Peyer's patch (tissue), 4 donors: Measurements from ENCODE around the gene SLAMF9. TPM values are rescaled to one million over a fixed set of nuclear protein-coding genes. Genes with fewer than 3 reads are reported as not detected.
A peak's percentile ranks its signal among the peaks of the same experiment; 100 is the strongest.

Source experiments
- DNase-seq, 3 donors: peaks; one replicate each; pipeline ENCODE4 v3.0.0-alpha.2; 2017 to 2019
- H3K27ac ChIP-seq, 4 donors: fragments of 200-600 bp; sonication (generic); one replicate each; pipeline ENCODE4 v1.5.1; 2016 to 2019
- H3K27me3 ChIP-seq, 2 donors: fragments of 200-600 bp; sonication (generic); one replicate each; pipeline ENCODE4 v1.5.1; 2019
- H3K36me3 ChIP-seq, 3 donors: fragments of 200-600 bp; sonication (generic); one replicate each; pipeline ENCODE4 v1.5.1; 2016 to 2019
- H3K4me1 ChIP-seq, 4 donors: fragments of 200-600 bp; sonication (generic); one replicate each; pipeline ENCODE4 v1.5.1; 2016 to 2019
- H3K4me3 ChIP-seq, 4 donors: fragments of 200-600 bp; sonication (generic); 1 replicate in 3 of 4; 2 replicates in 1 of 4; pipeline ENCODE4 v1.5.1; 2016 to 2019; ENCODE audit warnings: mild to moderate bottlenecking in 1 of 4
- H3K9me3 ChIP-seq, 4 donors: fragments of 200-600 bp; sonication (generic); one replicate each; pipeline ENCODE4 v1.5.1; 2016 to 2019; ENCODE audit warnings: mild to moderate bottlenecking in 1 of 4
- CTCF ChIP-seq, 6 experiments: fragments of 450-650 bp in 4 of 6; fragments of 200-600 bp in 2 of 6; sonication (generic) in 1 of 6; IDR thresholded peaks; one replicate each; pipeline ENCODE4 v1.5.1; 2017 to 2019; ENCODE audit warnings: antibody characterized with exemption in 6 of 6, mild to moderate bottlenecking in 3 of 6, moderate library complexity in 1 of 6
- POLR2A ChIP-seq, 2 donors: fragments of 450-650 bp; IDR thresholded peaks; one replicate each; pipeline ENCODE4 v1.5.1; 2017; ENCODE audit warnings: antibody characterized with exemption in 2 of 2, mild to moderate bottlenecking in 2 of 2, moderate library complexity in 2 of 2
- total RNA-seq, 4 donors: library from RNA; depleted of rRNA; stranded (reverse); fragments of >200 nt; gene quantifications; one replicate each; pipeline ENCODE4 v1.1.0, GENCODE V29; 2016

Gene SLAMF9
- total RNA-seq, 4 donors from 2014 or later, result not detected

- peak overlapping the region in 2 of 4 donors; percentile 2 to 68 for H3K27ac ChIP-seq
- DNase-seq, result no peak
- no peaks in the 10 kb centered on the region for H3K4me1 ChIP-seq
- no peaks in the 10 kb centered on the region for H3K9me3 ChIP-seq
- TF ChIP-seq POLR2A (IDR thresholded peaks at IDR 0.05) (no peak), CTCF (IDR thresholded peaks at IDR 0.05) (no peak)
- H3K27me3 ChIP-seq, result no peaks in the 10 kb centered on the region
- H3K36me3 ChIP-seq, result no peaks in the 10 kb centered on the region
- H3K4me3 ChIP-seq, result no peak overlapping the region
Observed at GRCh38 chr1:159987186-159987585, 33.1 kb upstream of the SLAMF9 start.

GRCh38 chr1:159986531-159986930 is 32.5 kb upstream of the SLAMF9 start:
- H3K27me3 ChIP-seq, result no peaks in the 10 kb centered on the region
- TF ChIP-seq POLR2A (IDR thresholded peaks at IDR 0.05) (no peak), CTCF (IDR thresholded peaks at IDR 0.05) (no peak)
- no peaks in the 10 kb centered on the region for H3K9me3 ChIP-seq
- no peaks in the 10 kb centered on the region for H3K4me1 ChIP-seq
- no peak for DNase-seq
- no peaks in the 10 kb centered on the region for H3K36me3 ChIP-seq
- no peak overlapping the region for H3K4me3 ChIP-seq
- peak overlapping the region in 1 of 4 donors; percentile 68 for H3K27ac ChIP-seq

- H3K27ac ChIP-seq, result no peak overlapping the region
- no peaks in the 10 kb centered on the region for H3K36me3 ChIP-seq
- TF ChIP-seq CTCF (IDR thresholded peaks at IDR 0.05) (no peak), POLR2A (IDR thresholded peaks at IDR 0.05) (no peak)
- DNase-seq, result no peak
- no peaks in the 10 kb centered on the region for H3K27me3 ChIP-seq
- no peaks in the 10 kb centered on the region for H3K9me3 ChIP-seq
- no peaks in the 10 kb centered on the region for H3K4me1 ChIP-seq
- no peak overlapping the region for H3K4me3 ChIP-seq
Observed at GRCh38 chr1:159986093-159986492, 32.1 kb upstream of the SLAMF9 start.

GRCh38 chr1:159985473-159985872 is 31.4 kb upstream of the SLAMF9 start:
- TF ChIP-seq POLR2A (IDR thresholded peaks at IDR 0.05), result no peak
- TF ChIP-seq CTCF (IDR thresholded peaks at IDR 0.05), result no peak
- Histone ChIP-seq H3K9me3 (no peaks in the 10 kb centered on the region), H3K27me3 (no peaks in the 10 kb centered on the region), H3K27ac (no peak overlapping the region), H3K4me3 (no peak overlapping the region), H3K4me1 (no peaks in the 10 kb centered on the region), H3K36me3 (no peaks in the 10 kb centered on the region)
- DNase-seq, result no peak

- Histone ChIP-seq H3K9me3 (no peaks in the 10 kb centered on the region), H3K36me3 (peaks cover 0 to 8% (median 0%) of the 10 kb centered on the region in 3 donors), H3K27me3 (no peaks in the 10 kb centered on the region), H3K4me3 (no peak overlapping the region), H3K27ac (no peak overlapping the region), H3K4me1 (no peaks in the 10 kb centered on the region)
- TF ChIP-seq CTCF (IDR thresholded peaks at IDR 0.05) (no peak), POLR2A (IDR thresholded peaks at IDR 0.05) (no peak)
- DNase-seq, result no peak
Observed at GRCh38 chr1:159983681-159984080, 29.6 kb upstream of the SLAMF9 start.

GRCh38 chr1:159982280-159982679 is 28.2 kb upstream of the SLAMF9 start:
- Histone ChIP-seq H3K27ac (no peak overlapping the region), H3K36me3 (peaks cover 0 to 8% (median 0%) of the 10 kb centered on the region in 3 donors), H3K4me1 (no peaks in the 10 kb centered on the region), H3K4me3 (no peak overlapping the region), H3K27me3 (no peaks in the 10 kb centered on the region), H3K9me3 (no peaks in the 10 kb centered on the region)
- DNase-seq, result no peak
- TF ChIP-seq CTCF (IDR thresholded peaks at IDR 0.05) (no peak), POLR2A (IDR thresholded peaks at IDR 0.05) (no peak)
